GM21360 (cell line): Measurements from ENCODE around the gene MBP.

Experiments
- ATAC-seq: cut with Tn5 transposase; IDR thresholded peaks from one replicate; pipeline ENCODE4 v1.9.1; 2021; ENCODE audit warnings: mild to moderate bottlenecking, moderate library complexity; ENCODE audit not compliant: unreplicated experiment

Gene MBP

GRCh38 chr18:77088963-77089722 is 43.4 kb downstream of the MBP start:
- no peak for ATAC-seq

- no peak for ATAC-seq
Observed at GRCh38 chr18:77087393-77088141, 45.0 kb downstream of the MBP start.

- no peak for ATAC-seq
Observed at GRCh38 chr18:77086656-77087392, 45.8 kb downstream of the MBP start.

GRCh38 chr18:77086034-77086433 is 46.5 kb downstream of the MBP start:
- ATAC-seq, result no peak

- ATAC-seq, result no peak
Observed at GRCh38 chr18:77084688-77085035, 47.9 kb downstream of the MBP start.

GRCh38 chr18:77082316-77082955 is 50.1 kb downstream of the MBP start:
- ATAC-seq, result no peak

GRCh38 chr18:77081390-77081778 is 51.2 kb downstream of the MBP start:
- no peak for ATAC-seq

- ATAC-seq, result peak; percentile 68
Observed at GRCh38 chr18:77079954-77080682, 52.5 kb downstream of the MBP start.

- ATAC-seq, result no peak
Observed at GRCh38 chr18:77079088-77079487, 53.5 kb downstream of the MBP start.

GRCh38 chr18:77078690-77079070 is 53.9 kb downstream of the MBP start:
- ATAC-seq, result no peak

GRCh38 chr18:77077941-77078689 is 54.5 kb downstream of the MBP start:
- ATAC-seq, result no peak

- ATAC-seq, result no peak
Observed at GRCh38 chr18:77077401-77077800, 55.2 kb downstream of the MBP start.

- ATAC-seq, result no peak
Observed at GRCh38 chr18:77076111-77076510, 56.5 kb downstream of the MBP start.

GRCh38 chr18:77074431-77074830 is 58.2 kb downstream of the MBP start:
- ATAC-seq, result no peak

- ATAC-seq, result no peak
Observed at GRCh38 chr18:77073336-77074093, 59.1 kb downstream of the MBP start.

- ATAC-seq, result no peak
Observed at GRCh38 chr18:77072566-77072965, 60.0 kb downstream of the MBP start.

GRCh38 chr18:77071711-77072292 is 60.8 kb downstream of the MBP start:
- no peak for ATAC-seq

- ATAC-seq, result no peak
Observed at GRCh38 chr18:77071061-77071460, 61.5 kb downstream of the MBP start.

- ATAC-seq, result no peak
Observed at GRCh38 chr18:77070627-77071026, 62.0 kb downstream of the MBP start.
